Neural cell (in vitro differentiated cells): Measurements from ENCODE around the gene HCFC1. TPM values are rescaled to one million over a fixed set of nuclear protein-coding genes. Genes with fewer than 3 reads are reported as not detected.

ENCODE experiments used
- H2AFZ ChIP-seq: fragments of 200-600, 300-800 bp; sonication (generic), shearing (Covaris generic); 2 replicates; pipeline ENCODE4 v1.6.0; 2014; ENCODE audit warnings: low read depth, mild to moderate bottlenecking, antibody characterized with exemption, low read length, moderate library complexity
- H3F3A ChIP-seq: fragments of 200-600 bp; shearing (Covaris generic); 2 replicates; pipeline ENCODE4 v1.6.1; 2016; ENCODE audit warnings: mild to moderate bottlenecking, moderate library complexity, mixed read lengths, antibody characterized with exemption, low read length; ENCODE audit not compliant: insufficient read depth, poor library complexity, severe bottlenecking
- H3K27ac ChIP-seq: fragments of 200-600, 300-800 bp; sonication (generic), shearing (Covaris generic); 2 replicates; pipeline ENCODE4 v1.5.1; 2014; ENCODE audit warnings: mild to moderate bottlenecking, low read length, moderate library complexity
- H3K27me3 ChIP-seq: fragments of 300-800, 200-600 bp; sonication (generic), shearing (Covaris generic); 2 replicates; pipeline ENCODE4 v1.6.0; 2014; ENCODE audit warnings: mild to moderate bottlenecking, low read depth, low read length, moderate library complexity; ENCODE audit not compliant: insufficient read depth
- H3K36me3 ChIP-seq: fragments of 300-800, 200-600 bp; sonication (generic), shearing (Covaris generic); 2 replicates; pipeline ENCODE4 v1.5.1; 2014; ENCODE audit warnings: mild to moderate bottlenecking, antibody characterized with exemption, low read length, moderate library complexity; ENCODE audit not compliant: insufficient read depth
- H3K4me2 ChIP-seq: fragments of 300-800, 200-600 bp; sonication (generic), shearing (Covaris generic); 2 replicates; pipeline ENCODE4 v1.6.0; 2014; ENCODE audit warnings: mild to moderate bottlenecking, low read length
- H3K4me3 ChIP-seq: fragments of 300-800, 200-600 bp; sonication (generic), shearing (Covaris generic); 2 replicates; pipeline ENCODE4 v1.5.1; 2014; ENCODE audit warnings: mild to moderate bottlenecking, low read length, moderate library complexity
- H3K79me2 ChIP-seq: fragments of 200-600 bp; shearing (Covaris generic); replicated peaks from 2 replicates; pipeline ENCODE4 v1.6.0; 2014; ENCODE audit warnings: mild to moderate bottlenecking, low read length, moderate library complexity; ENCODE audit not compliant: insufficient read depth
- H3K9ac ChIP-seq: fragments of 300-800, 200-600 bp; sonication (generic), shearing (Covaris generic); 2 replicates; pipeline ENCODE4 v1.6.1; 2016; ENCODE audit warnings: mild to moderate bottlenecking, low read length, mixed read lengths
- H3K9me2 ChIP-seq: fragments of 200-600 bp; shearing (Covaris generic); 2 replicates; pipeline ENCODE4 v1.6.1; 2016; ENCODE audit warnings: mild to moderate bottlenecking, low read length, mixed read lengths; ENCODE audit not compliant: insufficient read depth
- H3K9me3 ChIP-seq: fragments of 200-600, 300-800 bp; sonication (generic), shearing (Covaris generic); 2 replicates; pipeline ENCODE4 v1.6.1; 2016; ENCODE audit warnings: mild to moderate bottlenecking, mixed run types, low read length, moderate library complexity, mixed read lengths
- H4K20me1 ChIP-seq: fragments of 200-600 bp; shearing (Covaris generic); 2 replicates; pipeline ENCODE4 v1.6.1; 2016; ENCODE audit warnings: mild to moderate bottlenecking, mixed run types; ENCODE audit not compliant: insufficient read depth
- EP300 ChIP-seq: fragments of 450-650 bp; conservative IDR thresholded peaks from 2 replicates; pipeline ENCODE4 v1.6.1; 2014; ENCODE audit warnings: antibody characterized with exemption, mild to moderate bottlenecking, moderate library complexity; ENCODE audit not compliant: poor library complexity, severe bottlenecking
- EZH2 ChIP-seq: fragments of 200-600, 300-800 bp; shearing (Covaris generic), sonication (generic); IDR thresholded peaks from 2 replicates; pipeline ENCODE4 v1.6.1; 2014; ENCODE audit warnings: antibody characterized with exemption, low read length, borderline replicate concordance, mild to moderate bottlenecking; ENCODE audit not compliant: insufficient read depth, poor library complexity, severe bottlenecking
- MXI1 ChIP-seq: fragments of 450-650 bp; conservative IDR thresholded peaks from 2 replicates; pipeline ENCODE4 v1.6.1; 2014; ENCODE audit warnings: antibody characterized with exemption, mild to moderate bottlenecking; ENCODE audit not compliant: poor library complexity, severe bottlenecking
- POLR2AphosphoS5 ChIP-seq: IDR thresholded peaks from 2 replicates; pipeline ENCODE4 v1.6.1; 2012
- RAD21 ChIP-seq: fragments of 450-650 bp; conservative IDR thresholded peaks from 2 replicates; pipeline ENCODE4 v1.6.1; 2014; ENCODE audit warnings: antibody characterized with exemption, mild to moderate bottlenecking, moderate library complexity
- SMC3 ChIP-seq: fragments of 450-650 bp; conservative IDR thresholded peaks from 2 replicates; pipeline ENCODE4 v1.6.1; 2014; ENCODE audit warnings: antibody characterized with exemption, mild to moderate bottlenecking, moderate library complexity; ENCODE audit not compliant: poor library complexity
- TAF1 ChIP-seq: IDR thresholded peaks from 2 replicates; pipeline ENCODE4 v1.6.1; 2012; ENCODE audit warnings: low read depth
- polyA plus RNA-seq: library from polyadenylated mRNA; depleted of rRNA; stranded (reverse); fragments of >200 nt; gene quantifications from 2 replicates; pipeline ENCODE4 v1.2.3, GENCODE V29; 2014
- TF ChIP-seq, protein P1 (sequence below): IDR thresholded peaks from 2 replicates; pipeline ENCODE4 v1.6.1; 2012; ENCODE audit warnings: borderline replicate concordance
- TF ChIP-seq, protein P2 (sequence below): fragments of 450-650 bp; IDR thresholded peaks from 2 replicates; pipeline ENCODE4 v1.5.1; 2014; ENCODE audit warnings: antibody characterized with exemption, mild to moderate bottlenecking, moderate library complexity; ENCODE audit not compliant: poor library complexity, severe bottlenecking

HCFC1 gene
- polyA plus RNA-seq, 1 donor from 2014 or later, result 7.3 TPM

DNA sequence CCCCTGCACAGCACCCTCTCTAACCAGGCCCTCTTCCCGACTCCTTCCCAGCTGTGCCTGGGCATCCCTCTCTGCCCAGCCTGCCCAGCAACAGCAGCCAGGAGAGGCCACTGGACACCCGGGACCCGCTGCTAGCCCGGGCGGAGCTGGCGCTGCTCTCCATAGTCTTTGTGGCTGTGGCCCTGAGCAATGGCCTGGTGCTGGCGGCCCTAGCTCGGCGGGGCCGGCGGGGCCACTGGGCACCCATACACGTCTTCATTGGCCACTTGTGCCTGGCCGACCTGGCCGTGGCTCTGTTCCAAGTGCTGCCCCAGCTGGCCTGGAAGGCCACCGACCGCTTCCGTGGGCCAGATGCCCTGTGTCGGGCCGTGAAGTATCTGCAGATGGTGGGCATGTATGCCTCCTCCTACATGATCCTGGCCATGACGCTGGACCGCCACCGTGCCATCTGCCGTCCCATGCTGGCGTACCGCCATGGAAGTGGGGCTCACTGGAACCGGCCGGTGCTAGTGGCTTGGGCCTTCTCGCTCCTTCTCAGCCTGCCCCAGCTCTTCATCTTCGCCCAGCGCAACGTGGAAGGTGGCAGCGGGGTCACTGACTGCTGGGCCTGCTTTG, 66.0 kb downstream of the HCFC1 start:
- Histone ChIP-seq H3K9me2 (no peaks in the 10 kb centered on the region), H3K4me2 (no peak overlapping the region), H3K9ac (no peak overlapping the region), H2AFZ (no peak overlapping the region), H4K20me1 (no peaks in the 10 kb centered on the region), H3K79me2 (no peaks in the 10 kb centered on the region), H3K27ac (no peak overlapping the region), H3K27me3 (no peaks in the 10 kb centered on the region), H3K4me3 (no peak overlapping the region), H3K36me3 (no peaks in the 10 kb centered on the region), H3K9me3 (no peaks in the 10 kb centered on the region), H3F3A (no peaks in the 10 kb centered on the region)
- TF ChIP-seq EZH2 (no peak), TAF1 (no peak), MXI1 (no peak), POLR2AphosphoS5 (no peak), SMC3 (no peak), RAD21 (no peak), EP300 (no peak)
- TF ChIP-seq, protein P1, sequence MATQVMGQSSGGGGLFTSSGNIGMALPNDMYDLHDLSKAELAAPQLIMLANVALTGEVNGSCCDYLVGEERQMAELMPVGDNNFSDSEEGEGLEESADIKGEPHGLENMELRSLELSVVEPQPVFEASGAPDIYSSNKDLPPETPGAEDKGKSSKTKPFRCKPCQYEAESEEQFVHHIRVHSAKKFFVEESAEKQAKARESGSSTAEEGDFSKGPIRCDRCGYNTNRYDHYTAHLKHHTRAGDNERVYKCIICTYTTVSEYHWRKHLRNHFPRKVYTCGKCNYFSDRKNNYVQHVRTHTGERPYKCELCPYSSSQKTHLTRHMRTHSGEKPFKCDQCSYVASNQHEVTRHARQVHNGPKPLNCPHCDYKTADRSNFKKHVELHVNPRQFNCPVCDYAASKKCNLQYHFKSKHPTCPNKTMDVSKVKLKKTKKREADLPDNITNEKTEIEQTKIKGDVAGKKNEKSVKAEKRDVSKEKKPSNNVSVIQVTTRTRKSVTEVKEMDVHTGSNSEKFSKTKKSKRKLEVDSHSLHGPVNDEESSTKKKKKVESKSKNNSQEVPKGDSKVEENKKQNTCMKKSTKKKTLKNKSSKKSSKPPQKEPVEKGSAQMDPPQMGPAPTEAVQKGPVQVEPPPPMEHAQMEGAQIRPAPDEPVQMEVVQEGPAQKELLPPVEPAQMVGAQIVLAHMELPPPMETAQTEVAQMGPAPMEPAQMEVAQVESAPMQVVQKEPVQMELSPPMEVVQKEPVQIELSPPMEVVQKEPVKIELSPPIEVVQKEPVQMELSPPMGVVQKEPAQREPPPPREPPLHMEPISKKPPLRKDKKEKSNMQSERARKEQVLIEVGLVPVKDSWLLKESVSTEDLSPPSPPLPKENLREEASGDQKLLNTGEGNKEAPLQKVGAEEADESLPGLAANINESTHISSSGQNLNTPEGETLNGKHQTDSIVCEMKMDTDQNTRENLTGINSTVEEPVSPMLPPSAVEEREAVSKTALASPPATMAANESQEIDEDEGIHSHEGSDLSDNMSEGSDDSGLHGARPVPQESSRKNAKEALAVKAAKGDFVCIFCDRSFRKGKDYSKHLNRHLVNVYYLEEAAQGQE, result no peak
- TF ChIP-seq, protein P2, sequence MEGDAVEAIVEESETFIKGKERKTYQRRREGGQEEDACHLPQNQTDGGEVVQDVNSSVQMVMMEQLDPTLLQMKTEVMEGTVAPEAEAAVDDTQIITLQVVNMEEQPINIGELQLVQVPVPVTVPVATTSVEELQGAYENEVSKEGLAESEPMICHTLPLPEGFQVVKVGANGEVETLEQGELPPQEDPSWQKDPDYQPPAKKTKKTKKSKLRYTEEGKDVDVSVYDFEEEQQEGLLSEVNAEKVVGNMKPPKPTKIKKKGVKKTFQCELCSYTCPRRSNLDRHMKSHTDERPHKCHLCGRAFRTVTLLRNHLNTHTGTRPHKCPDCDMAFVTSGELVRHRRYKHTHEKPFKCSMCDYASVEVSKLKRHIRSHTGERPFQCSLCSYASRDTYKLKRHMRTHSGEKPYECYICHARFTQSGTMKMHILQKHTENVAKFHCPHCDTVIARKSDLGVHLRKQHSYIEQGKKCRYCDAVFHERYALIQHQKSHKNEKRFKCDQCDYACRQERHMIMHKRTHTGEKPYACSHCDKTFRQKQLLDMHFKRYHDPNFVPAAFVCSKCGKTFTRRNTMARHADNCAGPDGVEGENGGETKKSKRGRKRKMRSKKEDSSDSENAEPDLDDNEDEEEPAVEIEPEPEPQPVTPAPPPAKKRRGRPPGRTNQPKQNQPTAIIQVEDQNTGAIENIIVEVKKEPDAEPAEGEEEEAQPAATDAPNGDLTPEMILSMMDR, result no peak

DNA sequence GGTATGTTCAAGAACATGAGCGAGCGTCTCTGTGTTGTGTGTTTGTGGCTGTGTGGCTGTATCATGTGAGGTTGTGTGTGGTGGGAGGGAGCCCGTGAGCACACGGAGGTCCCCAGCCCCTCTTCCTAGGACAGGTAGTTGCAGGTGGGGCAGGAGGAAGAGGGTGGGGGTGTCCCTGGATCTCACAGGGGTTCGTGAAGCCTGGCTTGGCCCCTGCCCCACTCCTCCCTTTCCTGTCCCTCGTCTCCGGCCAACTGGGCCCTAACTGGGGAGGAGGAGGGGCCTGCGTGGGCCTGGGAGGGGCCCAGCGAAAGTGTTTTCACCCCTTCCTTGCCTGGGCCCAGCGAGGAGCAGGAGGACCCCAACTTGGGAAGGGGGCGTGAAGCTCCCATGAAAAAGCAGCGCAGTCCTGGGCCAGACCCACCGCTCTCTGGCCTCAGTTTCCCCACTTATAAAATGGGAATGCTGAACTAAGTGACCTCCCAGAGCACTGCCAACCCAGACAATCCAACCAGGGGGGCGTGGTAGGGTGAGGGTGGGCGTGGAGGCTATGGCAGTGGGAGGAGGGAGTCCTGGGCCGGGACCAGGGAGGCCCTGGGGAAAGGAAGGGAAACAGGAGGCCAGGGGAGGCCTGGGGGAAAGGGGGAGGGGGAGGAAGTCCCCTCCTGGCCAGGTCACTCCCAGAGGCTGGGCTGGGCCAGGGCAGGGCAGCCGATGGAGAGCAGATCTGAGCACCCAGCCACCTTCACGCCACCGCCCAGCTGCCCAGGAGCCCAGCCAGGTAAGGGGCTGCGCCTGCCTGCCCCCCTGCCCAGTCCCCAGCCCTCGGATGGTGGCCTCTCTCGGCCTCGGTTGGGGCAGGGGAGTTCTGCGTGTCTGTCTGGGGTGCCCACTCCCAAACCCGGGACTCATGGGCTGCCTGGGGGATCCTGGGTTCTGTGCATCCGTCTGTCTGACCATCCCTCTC, 67.3 kb downstream of the HCFC1 start, which contains the start of gene AVPR2:
TSS of gene AVPR2 (plus strand) at position 683 of the 967 bp plus-strand sequence. CDS start 473 bp downstream, outside the sequence.
- Histone ChIP-seq H3K79me2 (no peaks in the 10 kb centered on the region), H3K9me3 (no peaks in the 10 kb centered on the region), H3K27ac (no peak within 1 kb of the TSS), H3K4me3 (no peak within 1 kb of the TSS), H3K4me2 (no peak within 1 kb of the TSS), H4K20me1 (no peaks in the 10 kb centered on the region), H3K9me2 (no peaks in the 10 kb centered on the region), H3K27me3 (no peaks in the 10 kb centered on the region), H3K9ac (no peak within 1 kb of the TSS), H2AFZ (no peak within 1 kb of the TSS), H3K36me3 (no peaks in the 10 kb centered on the region), H3F3A (no peaks in the 10 kb centered on the region)
- TF ChIP-seq MXI1 (no peak), EZH2 (no peak), SMC3 (no peak), POLR2AphosphoS5 (no peak), RAD21 (no peak), TAF1 (no peak), EP300 (no peak)
- TF ChIP-seq, protein P2, result no peak
- TF ChIP-seq, protein P1, result no peak
